ENCODE results near the gene USP6NL. TPM values are rescaled to one million over a fixed set of nuclear protein-coding genes. Genes with fewer than 3 reads are reported as not detected.
A peak's percentile ranks its signal among the peaks of the same experiment; 100 is the strongest.

Gene USP6NL
- total RNA-seq, 1 donor from 2014 or later = 20.0 TPM

- DNase-seq = no peak
- no peaks in the 10 kb centered on the region for H3K36me3 ChIP-seq
- H3K27me3 ChIP-seq (ENCODE audit: low read depth) = no peaks in the 10 kb centered on the region
- TF ChIP-seq CTCF (IDR thresholded peaks at IDR 0.05) = no peak
- H3K9me3 ChIP-seq = no peaks in the 10 kb centered on the region
- peaks cover 22% of the 10 kb centered on the region for H3K4me1 ChIP-seq
- peak in 1 of 2 donors; percentile 74 for ATAC-seq
- H3K27ac ChIP-seq = no peak overlapping the region
- intact Hi-C loops (cut with DNase I) = loop anchor here (10.0 kb wide), 1 partner anchor 78 kb away; no protein-coding TSS in a partner anchor
- no peak overlapping the region for H3K4me3 ChIP-seq
Observed at GRCh38 chr10:11602919-11603523, 8.4 kb downstream of the USP6NL start.

GRCh38 chr10:11602358-11602757 lies 9.1 kb downstream of the USP6NL start:
- ATAC-seq = no peak
- TF ChIP-seq CTCF (IDR thresholded peaks at IDR 0.05) = no peak
- no peak overlapping the region for H3K4me3 ChIP-seq
- H3K36me3 ChIP-seq = no peaks in the 10 kb centered on the region
- H3K27me3 ChIP-seq (ENCODE audit: low read depth) = no peaks in the 10 kb centered on the region
- DNase-seq = no peak
- no peak overlapping the region for H3K27ac ChIP-seq
- intact Hi-C loops (cut with DNase I) = loop anchor here (10.0 kb wide), 1 partner anchor 78 kb away; no protein-coding TSS in a partner anchor
- peaks cover 15% of the 10 kb centered on the region for H3K4me1 ChIP-seq
- H3K9me3 ChIP-seq = no peaks in the 10 kb centered on the region

- TF ChIP-seq CTCF (IDR thresholded peaks at IDR 0.05) = no peak
- intact Hi-C loops (cut with DNase I) = loop anchor here (10.0 kb wide), 1 partner anchor 77 kb away; no protein-coding TSS in a partner anchor
Observed at GRCh38 chr10:11601670-11602069, 9.8 kb downstream of the USP6NL start.

GRCh38 chr10:11600280-11600679 lies 11.2 kb downstream of the USP6NL start:
- peaks cover 12% of the 10 kb centered on the region for H3K4me1 ChIP-seq
- no peak overlapping the region for H3K4me3 ChIP-seq
- no peaks in the 10 kb centered on the region for H3K36me3 ChIP-seq
- H3K27me3 ChIP-seq (ENCODE audit: low read depth) = no peaks in the 10 kb centered on the region
- ATAC-seq (no peak), DNase-seq (no peak)
- H3K9me3 ChIP-seq = no peaks in the 10 kb centered on the region
- H3K27ac ChIP-seq = no peak overlapping the region
- intact Hi-C loops (cut with DNase I) = loop anchor here (10.0 kb wide), 1 partner anchor 75 kb away; no protein-coding TSS in a partner anchor
- TF ChIP-seq CTCF (IDR thresholded peaks at IDR 0.05) = no peak

More at GRCh38 chr10:11601670-11602069, 9.8 kb downstream of the USP6NL start:
- Histone ChIP-seq H3K36me3 (no peaks in the 10 kb centered on the region), H3K9me3 (no peaks in the 10 kb centered on the region), H3K27me3 (ENCODE audit: low read depth) (no peaks in the 10 kb centered on the region), H3K4me3 (no peak overlapping the region), H3K4me1 (peaks cover 10% of the 10 kb centered on the region), H3K27ac (no peak overlapping the region)
- no peak for ATAC-seq
- DNase-seq = no peak

DNA sequence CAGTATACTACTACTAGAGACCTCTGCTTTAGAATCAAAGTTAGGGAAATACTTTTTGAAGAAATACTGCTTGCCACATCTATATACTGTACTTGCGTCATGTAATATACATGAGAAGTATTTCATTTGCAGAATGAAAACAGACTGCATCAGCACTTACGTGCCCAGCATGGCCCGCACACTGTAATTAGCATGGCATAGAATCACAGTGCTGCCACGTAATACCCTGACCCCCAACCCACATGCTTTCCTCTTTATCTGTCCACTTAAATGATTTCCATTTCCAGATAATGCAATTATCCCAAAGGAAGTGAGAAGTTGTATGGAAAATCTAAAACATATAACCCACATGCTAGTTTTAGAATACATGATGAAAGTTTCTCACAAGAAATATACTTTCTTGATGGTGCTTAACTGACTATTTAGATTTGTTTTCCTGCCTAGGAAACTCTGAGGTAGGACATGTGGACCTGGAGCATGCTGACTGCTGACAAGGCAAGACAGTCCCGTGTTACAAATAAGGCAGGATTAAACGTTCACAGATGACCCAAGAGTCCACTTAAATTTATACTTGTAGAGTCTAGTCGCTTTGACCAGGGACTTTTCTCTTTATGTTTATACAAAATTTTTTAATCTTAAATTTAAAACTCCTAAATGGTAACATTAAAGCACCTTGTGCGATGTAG lies 12.6 kb downstream of the USP6NL start:
- Histone ChIP-seq H3K36me3 (no peaks in the 10 kb centered on the region), H3K9me3 (no peaks in the 10 kb centered on the region), H3K4me3 (no peak overlapping the region), H3K4me1 (peaks cover 18% of the 10 kb centered on the region), H3K27ac (no peak overlapping the region), H3K27me3 (ENCODE audit: low read depth) (no peaks in the 10 kb centered on the region)
- intact Hi-C loops (cut with DNase I) = no loop called here
- DNase-seq = no peak
- no peak for ATAC-seq
- no peak for TF ChIP-seq CTCF (IDR thresholded peaks at IDR 0.05)
